ENCODE data around the gene FAM174C.
"Not testable (repeated sequence)": the region's sequence is repeated elsewhere in the genome, so short reads cannot be mapped to it uniquely, and the experiment has no call there.

FAM174C gene

DNA sequence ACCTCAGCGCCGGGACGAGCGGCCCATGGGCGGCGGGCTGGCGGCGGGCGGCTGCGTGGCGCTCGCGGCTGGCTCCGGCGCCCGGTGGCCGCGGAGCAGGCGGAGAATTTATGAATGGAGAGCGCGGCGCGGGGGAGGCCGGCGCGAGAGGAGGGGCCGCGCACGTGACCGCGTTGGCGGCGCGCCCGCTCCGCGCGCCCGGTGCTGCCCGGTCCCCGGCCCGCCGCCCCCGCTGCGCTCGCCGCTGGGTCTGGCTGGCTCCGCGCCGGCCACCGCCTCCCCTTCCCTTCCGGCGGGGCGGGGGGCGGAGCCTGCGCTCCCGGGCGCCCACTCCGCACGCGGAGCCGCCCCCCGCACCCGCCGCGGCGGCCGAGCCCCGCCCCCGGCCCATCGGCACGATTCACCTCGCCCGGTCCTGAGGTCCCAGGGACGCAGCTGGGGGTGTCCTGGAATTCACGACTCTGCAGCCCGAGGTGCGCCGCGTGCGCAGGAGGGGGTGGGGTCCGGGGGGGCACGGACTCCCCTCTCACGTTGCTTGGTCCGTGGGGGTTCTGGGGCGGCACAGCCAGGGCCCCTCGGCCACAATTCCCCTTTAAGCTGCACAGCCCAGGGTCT, 37.5 kb upstream of the FAM174C start, which contains the start of gene CBARP:
TSS of gene CBARP (minus strand) at position 252 of the 615 bp plus-strand sequence. CDS start 1,905 bp downstream, outside the sequence.
- no peak for DNase-seq

DNA sequence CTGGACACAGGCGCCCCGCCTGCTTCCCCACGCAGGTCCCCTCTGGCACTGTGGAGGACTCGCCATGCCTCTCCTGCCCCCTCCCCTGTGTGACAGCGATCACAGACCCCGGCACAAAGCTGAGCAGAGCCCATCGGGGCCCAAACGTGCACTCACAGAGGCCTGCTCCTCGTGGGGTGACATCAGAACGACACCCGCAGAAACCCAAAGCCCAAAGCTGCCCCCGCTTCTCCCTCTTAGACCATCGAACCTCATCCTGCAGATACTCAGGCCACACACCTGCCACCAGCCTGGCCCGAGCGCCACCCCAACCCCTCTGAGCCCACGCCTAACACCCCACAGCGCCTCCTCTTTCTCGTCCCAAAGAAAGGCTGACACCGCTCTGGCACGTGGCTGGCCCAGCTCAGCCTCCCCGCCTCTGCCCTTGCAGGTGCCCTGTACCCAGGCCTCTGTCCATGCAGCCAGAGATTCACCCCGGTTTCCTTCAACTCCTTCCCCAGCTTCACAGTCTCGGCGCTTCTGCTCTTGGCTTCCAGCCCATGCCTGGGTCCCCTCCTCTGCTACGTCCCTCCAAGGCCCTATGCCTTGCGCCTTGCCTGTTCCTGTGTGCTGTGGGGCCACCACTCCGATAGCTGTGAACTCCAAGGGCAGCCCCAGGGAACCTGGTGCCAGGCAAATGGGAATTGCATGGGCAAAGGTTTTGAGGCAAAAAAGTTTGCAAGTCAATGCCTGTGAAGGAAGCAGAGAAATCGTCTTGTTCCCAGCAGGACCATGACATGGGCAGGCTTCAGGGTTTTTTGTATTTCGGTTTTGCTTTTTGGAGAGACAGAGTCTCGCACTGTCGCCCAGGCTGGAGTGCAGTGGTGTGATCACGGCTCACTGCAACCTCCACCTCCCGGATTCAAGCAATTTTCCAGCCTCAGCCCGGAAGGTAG, 36.7 kb upstream of the FAM174C start:
- no peak for DNase-seq

DNA sequence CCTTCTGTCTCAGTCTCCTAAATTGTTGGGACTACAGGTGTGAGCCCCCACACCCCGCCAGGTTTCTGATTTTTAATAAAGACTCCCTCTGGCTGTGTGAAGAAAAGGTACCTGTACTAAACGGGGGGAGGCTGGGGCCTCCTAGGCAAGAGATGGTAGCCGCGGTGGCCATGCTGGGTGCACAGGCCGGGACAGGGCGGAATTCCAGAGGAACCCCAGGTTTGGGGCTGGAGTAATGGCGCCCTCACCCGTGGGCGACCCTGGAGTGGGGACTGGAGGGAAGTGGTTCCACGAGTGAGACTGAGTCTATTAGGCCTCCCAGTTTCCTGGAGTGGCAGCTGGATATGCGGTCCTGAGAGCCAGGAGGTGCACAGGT, 35.9 kb upstream of the FAM174C start:
- DNase-seq: no peak

DNA sequence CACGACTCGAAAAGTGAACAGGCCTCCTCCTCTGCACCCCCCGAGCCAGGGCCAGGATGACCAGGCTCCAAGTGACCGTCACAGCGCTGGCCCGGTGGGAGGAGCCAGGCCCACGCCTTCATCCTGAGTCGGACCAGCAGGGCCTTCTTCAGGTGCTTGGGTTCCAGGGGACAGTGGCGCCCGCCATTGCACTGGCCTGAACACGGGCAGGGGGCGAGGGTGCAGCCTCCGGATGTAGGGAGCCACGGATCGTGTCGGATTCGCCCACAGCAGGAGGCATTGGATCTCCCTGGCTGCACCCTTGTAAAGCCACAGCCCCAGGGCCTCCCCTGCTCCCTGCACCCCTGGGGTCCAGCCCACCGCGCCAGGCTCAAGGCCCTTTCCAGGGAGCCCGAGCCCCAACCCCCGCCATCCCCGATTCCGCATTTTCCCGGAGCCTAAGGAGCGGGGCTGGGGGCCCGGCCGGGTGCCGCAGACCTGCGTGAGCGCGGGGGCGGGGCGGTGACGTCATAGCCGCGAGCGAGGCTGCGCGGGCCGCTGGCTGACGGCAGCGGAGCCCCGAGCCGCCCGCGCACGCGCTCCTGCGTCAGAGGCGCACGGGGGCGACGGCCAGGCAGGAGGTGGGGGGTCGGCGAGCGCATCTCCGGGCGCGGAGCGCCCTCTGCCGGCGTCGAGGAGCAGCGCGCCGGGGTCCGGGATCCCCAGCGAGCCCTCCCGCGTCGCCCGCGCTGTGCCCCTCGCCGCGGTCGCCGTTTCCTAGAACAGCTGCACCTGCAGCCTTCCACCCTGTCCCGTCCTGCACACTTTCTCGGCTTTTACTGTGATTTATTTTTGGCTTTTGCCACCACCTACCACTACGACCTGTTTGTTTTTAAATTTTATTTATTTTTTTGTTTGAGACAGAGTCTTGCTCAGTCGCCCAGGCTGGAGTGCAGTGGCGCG, 35.3 kb upstream of the FAM174C start:
- peak; percentile 87 for DNase-seq

DNA sequence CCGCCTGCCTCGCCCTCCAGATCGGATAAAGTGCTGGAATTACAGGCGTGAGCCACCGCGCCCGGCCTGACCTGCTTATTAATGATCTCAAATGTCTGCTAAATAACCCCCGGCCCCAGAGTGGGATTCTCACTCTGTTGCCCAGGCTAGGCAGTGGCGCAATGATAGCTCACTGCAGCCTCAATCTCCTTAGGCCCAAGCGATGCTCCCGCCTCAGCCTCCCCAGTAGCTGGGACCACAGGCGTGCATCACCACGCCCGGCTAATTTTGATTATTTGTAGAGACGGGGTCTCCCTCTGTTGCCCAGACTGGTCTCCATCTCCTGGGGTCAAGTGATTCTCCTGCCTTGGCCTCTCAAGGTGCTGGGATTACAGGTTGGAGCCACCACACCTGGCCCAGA, 34.4 kb upstream of the FAM174C start:
- no peak for DNase-seq

DNA sequence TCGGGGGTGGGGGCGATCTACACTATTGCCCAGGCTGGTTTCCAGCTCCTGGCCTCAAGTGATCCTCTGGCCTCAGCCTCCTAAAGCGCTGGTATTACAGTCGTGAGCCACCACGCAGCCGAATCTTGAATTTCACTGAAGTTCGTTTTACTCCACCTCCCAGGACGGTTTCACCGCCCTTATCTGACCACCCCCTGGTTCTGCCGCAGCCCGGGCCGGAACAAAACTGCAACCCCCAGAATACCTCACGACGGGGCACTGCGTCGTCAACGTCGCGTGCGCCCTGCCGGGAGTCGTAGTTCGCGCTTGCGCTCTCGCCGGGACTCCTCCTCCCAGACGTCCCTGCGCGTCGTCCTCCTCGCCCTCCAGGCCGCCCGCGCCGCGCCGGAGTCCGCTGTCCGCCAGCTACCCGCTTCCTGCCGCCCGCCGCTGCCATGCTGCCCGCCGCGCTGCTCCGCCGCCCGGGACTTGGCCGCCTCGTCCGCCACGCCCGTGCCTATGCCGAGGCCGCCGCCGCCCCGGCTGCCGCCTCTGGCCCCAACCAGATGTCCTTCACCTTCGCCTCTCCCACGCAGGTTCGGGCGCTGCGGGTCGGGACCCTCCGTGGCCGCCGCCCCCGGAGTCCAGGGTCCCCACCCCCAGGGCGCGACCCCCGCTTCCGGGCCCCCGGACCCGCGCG, 33.8 kb upstream of the FAM174C start, which contains the start of gene ATP5F1D:
TSS of gene ATP5F1D (plus strand) at position 335 of the 679 bp plus-strand sequence. CDS start at position 435, 100 bp downstream.
- peak; percentile 95 for DNase-seq

DNA sequence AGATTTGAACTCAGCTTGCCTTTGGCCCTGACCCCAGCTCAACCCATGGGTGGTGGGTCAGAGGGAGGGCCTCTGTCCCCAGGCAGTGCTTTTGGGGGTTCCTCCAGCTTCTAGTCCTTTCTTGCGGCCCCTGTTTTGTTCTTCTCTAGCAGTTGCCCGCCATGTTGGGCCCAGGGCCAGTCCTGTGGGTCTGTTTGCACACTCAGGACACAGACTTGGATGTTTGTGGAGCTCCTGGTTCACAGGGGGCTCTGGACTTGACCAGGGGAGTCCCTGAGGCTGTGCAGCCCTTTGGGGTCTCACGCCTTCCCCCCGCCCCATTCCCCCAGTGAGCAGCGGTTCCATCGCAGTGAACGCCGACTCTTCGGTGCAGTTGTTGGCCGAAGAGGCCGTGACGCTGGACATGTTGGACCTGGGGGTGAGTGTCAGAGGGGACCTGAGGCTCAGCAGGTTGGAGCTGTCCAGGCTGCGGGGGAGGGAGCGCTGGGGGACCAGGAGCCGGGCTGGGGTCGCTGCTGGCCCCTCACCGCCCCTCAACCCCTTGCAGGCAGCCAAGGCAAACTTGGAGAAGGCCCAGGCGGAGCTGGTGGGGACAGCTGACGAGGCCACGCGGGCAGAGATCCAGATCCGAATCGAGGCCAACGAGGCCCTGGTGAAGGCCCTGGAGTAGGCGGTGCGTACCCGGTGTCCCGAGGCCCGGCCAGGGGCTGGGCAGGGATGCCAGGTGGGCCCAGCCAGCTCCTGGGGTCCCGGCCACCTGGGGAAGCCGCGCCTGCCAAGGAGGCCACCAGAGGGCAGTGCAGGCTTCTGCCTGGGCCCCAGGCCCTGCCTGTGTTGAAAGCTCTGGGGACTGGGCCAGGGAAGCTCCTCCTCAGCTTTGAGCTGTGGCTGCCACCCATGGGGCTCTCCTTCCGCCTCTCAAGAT, 31.3 kb upstream of the FAM174C start:
- DNase-seq: peak; percentile 82

DNA sequence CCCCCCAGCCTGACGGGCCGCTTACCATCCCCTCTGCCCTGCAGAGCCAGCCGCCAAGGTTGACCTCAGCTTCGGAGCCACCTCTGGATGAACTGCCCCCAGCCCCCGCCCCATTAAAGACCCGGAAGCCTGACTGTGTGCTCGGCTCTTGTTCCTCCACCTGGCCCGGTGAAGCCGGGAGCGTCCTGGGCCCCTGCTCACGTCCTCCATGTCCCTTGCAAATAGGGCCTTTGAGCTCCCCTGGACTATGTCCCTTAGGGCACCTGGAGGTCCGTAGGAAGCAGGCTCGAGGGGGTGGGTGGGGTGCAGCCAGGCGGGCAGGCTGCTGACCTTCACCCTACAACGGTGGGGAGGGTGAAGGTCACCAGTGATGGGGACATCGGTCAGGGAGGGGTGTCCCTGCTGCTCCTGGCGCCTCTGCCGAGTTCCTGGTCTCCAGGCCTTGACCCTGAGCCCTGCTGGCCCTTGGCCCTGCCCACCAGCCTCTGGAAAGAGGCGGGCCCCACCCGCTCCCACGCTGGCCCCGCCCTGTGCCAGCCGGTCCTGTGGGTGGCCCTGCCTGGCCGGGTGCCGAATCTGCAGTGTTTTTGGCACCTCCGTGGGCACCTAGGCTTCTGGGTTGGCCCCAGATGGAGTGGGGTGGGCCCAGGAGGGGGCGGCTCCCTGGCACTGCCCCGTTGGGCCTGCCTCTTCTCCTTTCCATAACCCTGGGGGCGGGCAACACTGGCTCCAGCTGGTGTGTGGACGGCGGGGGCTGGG, 30.5 kb upstream of the FAM174C start:
- DNase-seq: no peak

DNA sequence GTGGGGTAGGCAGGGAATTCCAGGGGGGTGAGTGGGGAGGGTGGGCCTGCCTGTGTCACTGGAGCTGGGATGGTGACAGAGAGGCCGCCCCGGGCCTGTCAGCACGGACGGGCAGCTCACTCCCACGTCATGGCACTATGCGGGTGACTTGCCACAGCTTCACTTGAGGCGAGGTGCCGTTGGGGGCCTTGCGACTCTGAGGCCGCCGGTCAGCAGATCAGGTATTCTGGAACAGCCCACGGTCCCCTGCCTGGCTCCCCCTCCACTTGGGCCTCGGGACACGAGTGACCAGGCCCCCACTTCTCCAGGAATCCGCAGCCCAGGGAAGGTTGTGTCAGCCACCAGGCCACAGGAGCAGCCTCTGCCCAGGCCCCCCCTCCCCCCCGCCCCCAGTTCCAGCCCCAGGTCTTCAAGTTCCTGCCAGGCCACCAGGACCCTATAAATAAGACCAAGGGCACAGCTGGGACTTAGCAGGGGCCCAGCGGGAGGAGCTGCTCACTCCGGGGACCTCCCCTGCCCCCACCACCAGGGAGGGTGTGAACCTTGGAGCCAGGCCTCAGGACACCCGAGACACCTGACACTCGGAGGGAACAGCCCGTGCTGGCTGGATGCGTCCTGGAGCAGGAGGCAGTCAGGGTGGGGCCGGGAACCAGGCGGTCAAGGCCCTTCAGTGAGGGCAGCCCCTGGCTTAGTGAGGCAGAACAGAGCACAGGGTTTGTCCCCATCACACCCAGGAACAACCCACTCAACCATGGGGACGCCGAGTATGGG, 29.7 kb upstream of the FAM174C start:
- no peak for DNase-seq

DNA sequence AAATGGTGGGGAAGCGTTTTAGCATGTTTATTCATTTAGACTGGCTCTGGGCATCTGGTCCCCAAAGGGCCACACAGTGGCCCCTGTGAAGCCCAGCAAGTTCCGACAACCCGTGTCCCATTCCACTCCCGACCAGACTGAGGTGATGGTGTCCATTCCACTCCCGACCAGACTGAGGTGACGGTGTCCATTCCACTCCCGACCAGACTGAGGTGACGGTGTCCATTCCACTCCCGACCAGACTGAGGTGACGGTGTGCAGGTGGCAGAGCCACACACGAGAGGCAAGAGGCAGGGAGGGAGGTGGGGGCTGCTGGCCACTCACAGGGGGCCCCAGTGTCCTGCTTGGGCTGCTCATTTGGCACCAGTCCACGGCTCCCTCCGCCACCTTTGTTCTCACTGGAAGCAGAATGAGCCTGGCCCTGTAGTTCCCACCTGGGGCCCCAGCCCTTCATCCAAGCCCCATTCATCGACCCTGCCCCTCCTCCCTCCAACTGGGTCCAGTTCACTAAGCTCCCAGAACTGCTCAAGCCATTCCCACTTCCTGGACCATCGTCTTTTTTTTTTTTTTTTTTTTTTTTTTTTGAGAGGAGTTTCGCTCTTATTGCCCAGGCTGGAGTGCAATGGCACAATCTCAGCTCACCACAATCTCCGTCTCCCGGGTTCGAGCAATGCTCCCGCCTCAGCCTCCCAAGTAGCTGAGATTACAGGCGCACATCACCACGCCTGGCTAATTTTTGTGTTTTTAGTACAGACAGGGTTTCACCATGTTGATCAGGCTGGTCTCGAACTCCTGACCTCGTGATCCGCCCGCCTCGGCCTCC, 28.9 kb upstream of the FAM174C start:
- not testable (repeated sequence) for DNase-seq

DNA sequence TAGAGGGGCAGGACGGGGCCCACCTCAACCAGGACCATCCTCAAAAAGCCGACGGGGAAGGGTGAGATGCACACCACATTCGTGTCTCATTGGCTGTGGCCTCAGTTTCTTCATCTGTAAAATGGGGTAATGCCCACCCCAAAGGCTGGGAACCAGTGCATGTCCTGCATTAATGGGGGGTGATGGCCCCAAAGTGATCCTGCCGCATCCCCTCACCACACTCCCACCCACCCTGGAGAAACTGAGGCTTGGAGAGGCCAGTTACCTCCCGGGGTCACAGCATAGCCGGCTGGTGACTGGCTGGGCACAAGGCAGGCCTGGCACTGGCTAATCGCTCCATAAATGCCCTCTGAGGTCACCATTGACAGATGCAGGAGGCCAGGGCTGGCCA, 27.6 kb upstream of the FAM174C start:
- no peak for DNase-seq

DNA sequence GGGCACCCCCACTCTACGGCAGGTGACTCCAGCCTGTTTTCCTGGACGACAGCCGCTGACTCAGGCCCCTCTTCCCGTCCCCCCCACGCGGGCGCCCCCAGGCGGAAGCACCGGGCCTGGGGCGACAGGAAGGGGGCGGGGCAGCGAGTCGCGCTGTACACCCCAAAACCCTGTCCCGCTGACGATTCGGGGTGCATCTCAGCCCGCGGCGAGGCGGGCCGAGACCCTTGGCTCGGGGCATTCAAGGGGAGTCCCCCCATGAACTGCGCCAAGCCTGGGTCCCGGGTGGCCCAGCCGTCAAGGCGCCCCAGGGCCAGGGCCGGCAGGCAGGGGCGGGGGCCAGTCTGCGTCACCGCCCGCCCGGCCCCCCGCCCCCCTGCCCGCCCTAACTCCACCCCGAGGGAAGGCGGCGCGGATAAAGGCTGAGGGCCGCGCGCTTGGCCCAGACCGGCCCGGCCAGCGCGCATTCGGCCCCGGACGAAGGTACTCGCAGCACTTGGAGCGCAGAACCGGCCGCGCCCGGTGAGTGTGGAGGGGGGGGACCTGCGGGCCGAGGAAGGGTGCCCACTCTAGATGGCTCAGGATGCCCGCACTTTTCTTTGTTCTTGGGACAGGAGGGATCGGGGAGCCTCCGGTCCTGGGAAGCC, 27.1 kb upstream of the FAM174C start, which contains the start of gene MIDN:
TSS of gene MIDN (plus strand) at position 445 of the 647 bp plus-strand sequence. CDS start 1,714 bp downstream, outside the sequence.
- DNase-seq: peak; percentile 88

DNA sequence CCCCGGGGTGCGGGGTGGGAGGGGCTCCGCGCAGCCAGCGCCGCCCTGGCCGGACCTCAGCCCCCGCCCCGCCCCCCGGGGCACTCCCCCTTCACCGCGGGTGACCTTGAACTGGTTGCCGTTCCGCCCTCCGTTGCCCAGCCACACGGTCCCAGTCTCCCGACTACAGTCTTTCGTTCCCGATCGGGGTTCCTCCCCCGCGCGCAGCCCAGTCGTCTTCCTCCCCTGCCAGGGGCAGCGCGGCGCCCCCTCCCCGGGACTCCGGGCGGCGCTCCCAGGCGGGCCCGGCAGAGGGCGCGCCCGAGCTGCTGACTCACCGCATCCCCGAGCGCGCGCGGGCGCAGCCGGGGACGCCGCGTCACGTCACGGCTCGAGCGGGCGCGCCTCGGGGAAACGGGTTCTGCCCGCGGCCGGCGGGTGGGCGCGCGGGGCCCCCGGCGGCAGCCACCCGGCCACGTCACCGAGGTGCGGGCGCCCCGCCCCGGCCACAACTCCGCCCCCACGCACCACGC, 26.5 kb upstream of the FAM174C start:
- DNase-seq: peak; percentile 84

DNA sequence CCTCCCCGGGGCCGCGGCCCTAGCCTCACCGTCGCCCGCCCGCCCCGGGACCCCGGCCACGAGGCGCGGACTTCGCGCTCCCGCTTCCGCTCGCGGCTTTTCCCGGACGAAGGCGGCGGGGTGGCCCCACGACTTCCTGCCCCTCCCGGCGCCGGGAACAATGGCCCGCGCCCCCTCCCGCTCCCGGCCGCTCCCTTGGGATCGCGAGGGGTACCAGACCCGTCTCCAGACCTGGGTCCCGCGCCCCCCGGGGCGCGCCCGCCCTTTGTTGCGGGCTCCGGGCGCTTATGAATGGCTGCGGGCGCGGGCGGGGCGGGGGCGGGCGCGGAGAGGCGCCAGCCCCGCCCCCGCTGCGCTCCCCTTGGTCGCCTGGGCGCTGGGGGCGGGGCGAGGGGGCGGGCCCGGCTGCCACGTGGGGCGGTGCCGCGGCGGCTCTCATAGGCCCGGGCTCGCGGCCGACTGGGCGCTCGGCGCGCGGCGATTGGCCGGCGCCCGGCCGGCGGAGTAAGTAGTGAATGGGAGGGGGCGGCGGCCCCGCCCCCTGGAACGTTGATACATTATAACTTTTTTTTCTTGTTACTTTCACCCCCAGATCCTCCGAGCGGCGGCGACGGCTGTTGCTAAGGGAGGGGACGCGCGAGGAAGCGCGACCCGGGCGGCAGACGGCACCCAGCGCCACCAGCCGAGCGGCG, 25.9 kb upstream of the FAM174C start:
- DNase-seq: peak; percentile 97

DNA sequence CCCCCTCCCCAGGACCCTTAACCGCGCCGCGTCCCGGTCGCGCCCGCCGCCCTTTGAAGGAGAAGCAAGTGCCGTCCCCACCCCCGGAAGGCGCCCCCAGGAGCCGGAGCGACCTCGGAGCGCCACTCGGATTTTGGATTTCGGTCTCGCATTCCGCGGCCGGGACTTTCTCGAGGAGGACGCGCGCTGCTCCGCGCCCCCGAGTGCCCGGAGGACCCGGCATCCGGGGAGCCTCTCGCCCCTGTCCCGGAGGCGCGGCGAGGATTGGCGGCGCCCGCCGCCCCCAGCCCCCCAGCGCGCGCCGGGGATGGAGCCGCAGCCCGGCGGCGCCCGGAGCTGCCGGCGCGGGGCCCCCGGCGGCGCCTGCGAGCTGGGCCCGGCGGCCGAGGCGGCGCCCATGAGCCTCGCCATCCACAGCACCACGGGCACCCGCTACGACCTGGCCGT, 25.3 kb upstream of the FAM174C start:
- no peak for DNase-seq

DNA sequence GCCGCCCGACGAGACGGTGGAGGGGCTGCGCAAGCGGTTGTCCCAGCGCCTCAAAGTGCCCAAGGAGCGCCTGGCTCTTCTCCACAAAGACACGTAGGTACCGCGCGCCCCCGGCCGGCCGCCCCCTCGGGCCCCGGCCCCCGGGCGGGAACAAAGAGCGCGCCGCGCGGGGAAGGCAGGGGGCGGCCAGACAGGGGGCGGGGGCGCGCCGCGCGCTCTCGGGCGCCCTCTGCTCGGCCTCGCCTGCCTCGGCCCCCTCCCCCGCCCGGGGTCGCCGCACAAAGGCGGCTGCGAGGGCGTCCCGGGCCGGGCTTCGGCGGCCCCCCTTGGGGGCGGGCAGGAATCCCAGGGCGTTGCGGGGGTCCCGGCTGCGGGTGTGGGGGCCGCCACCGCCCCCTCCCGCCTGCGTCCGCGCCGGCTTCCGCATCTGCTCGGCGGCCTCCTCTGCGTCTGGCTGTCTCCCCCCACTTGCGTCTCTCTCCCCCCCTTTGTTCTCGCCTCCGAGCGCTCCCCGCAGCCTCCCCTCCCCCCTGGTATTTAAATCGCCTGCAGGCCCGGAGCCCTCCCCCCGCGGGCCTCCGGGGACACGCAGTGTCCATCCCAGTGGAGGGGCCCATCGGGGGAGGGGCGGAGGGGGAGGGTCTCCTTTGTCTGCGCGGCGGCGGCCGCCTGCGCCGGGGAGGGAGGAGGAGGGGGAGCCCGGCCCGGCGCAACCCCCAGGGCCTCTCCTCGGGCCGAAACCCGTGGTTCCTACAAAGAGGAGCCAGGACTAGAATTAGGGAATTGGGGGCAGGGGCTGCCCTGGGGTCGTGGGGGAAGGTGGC, 24.7 kb upstream of the FAM174C start:
- DNase-seq: peak; percentile 79

All from fibroblast of skin of back (primary cell).